ENCODE results near the gene KRTAP12-1.
"Not testable (repeated sequence)": the region's sequence is repeated elsewhere in the genome, so short reads cannot be mapped to it uniquely, and the experiment has no call there.

DNA sequence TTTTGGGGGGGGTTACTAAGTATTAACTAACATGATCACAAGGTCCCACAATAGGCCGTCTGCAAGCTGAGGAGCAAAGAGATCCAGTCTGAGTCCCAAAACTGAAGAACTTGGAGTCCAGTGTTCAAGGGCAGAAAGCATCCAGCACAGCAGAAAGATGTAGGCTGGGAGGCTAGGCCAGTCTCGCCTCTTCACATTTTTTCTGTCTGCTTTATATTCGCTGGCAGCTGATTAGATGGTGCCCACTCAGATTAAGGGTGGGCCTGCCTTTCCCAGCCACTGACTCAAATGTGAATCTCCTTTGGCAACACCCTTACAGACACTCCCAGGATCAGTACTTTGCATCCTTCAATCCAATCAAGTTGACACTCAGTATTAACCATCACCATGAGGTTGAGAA is 7.8 kb upstream of the KRTAP12-1 start:
- not testable (repeated sequence) for TF ChIP-seq EZH2 (IDR thresholded peaks at IDR 0.05; ENCODE audit: insufficient read depth, low read length)
- TF ChIP-seq, protein P1, sequence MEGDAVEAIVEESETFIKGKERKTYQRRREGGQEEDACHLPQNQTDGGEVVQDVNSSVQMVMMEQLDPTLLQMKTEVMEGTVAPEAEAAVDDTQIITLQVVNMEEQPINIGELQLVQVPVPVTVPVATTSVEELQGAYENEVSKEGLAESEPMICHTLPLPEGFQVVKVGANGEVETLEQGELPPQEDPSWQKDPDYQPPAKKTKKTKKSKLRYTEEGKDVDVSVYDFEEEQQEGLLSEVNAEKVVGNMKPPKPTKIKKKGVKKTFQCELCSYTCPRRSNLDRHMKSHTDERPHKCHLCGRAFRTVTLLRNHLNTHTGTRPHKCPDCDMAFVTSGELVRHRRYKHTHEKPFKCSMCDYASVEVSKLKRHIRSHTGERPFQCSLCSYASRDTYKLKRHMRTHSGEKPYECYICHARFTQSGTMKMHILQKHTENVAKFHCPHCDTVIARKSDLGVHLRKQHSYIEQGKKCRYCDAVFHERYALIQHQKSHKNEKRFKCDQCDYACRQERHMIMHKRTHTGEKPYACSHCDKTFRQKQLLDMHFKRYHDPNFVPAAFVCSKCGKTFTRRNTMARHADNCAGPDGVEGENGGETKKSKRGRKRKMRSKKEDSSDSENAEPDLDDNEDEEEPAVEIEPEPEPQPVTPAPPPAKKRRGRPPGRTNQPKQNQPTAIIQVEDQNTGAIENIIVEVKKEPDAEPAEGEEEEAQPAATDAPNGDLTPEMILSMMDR (IDR thresholded peaks at IDR 0.05; ENCODE audit: insufficient read depth, low read depth, low read length) = not testable (repeated sequence)
